SU-DHL-6 (cell line): Measurements from ENCODE around the gene TM2D3.

Experiments used
- H2AFZ ChIP-seq: fragments of 200-600 bp; sonication (generic); 2 replicates; pipeline ENCODE4 v1.6.1; 2014; ENCODE audit warnings: low read depth, mild to moderate bottlenecking, moderate library complexity, mixed read lengths, antibody characterized with exemption, low read length; ENCODE audit not compliant: severe bottlenecking
- H3F3A ChIP-seq: fragments of 200-600 bp; shearing (Covaris generic); 2 replicates; pipeline ENCODE4 v1.6.0; 2016; ENCODE audit warnings: antibody characterized with exemption, mild to moderate bottlenecking; ENCODE audit not compliant: insufficient read depth
- H3K27ac ChIP-seq: fragments of 200-600 bp; sonication (generic); 2 replicates; pipeline ENCODE4 v1.5.1; 2016; ENCODE audit warnings: low read depth, mild to moderate bottlenecking, low read length, moderate library complexity, mixed read lengths
- H3K27me3 ChIP-seq: fragments of 200-600 bp; sonication (generic), shearing (Covaris generic); 2 replicates; pipeline ENCODE4 v1.6.0; 2014; ENCODE audit warnings: mild to moderate bottlenecking, low read length
- H3K36me3 ChIP-seq: fragments of 200-600 bp; sonication (generic); 2 replicates; pipeline ENCODE4 v1.6.1; 2014; ENCODE audit warnings: mild to moderate bottlenecking, low read length, mixed read lengths
- H3K4me2 ChIP-seq: fragments of 300-600, 200-600 bp; shearing (Covaris generic), sonication (generic); 2 replicates; pipeline ENCODE4 v1.6.0; 2014; ENCODE audit warnings: low read length, low read depth, mild to moderate bottlenecking; ENCODE audit not compliant: poor library complexity, severe bottlenecking
- H3K4me3 ChIP-seq: fragments of 200-600 bp; sonication (generic); 2 replicates; pipeline ENCODE4 v1.5.1; 2014; ENCODE audit warnings: antibody characterized with exemption, low read length, mild to moderate bottlenecking, mixed read lengths; ENCODE audit not compliant: insufficient read depth, poor library complexity, severe bottlenecking
- H3K79me2 ChIP-seq: fragments of 200-600 bp; sonication (generic); 2 replicates; pipeline ENCODE4 v1.6.1; 2014; ENCODE audit warnings: mild to moderate bottlenecking, low read length, moderate library complexity; ENCODE audit not compliant: insufficient read depth
- H3K9ac ChIP-seq: fragments of 200-600 bp; sonication (generic); 2 replicates; pipeline ENCODE4 v1.7.0; 2014; ENCODE audit warnings: mild to moderate bottlenecking, low read length
- H3K9me2 ChIP-seq: fragments of 200-600 bp; sonication (generic); replicated peaks from 2 replicates; pipeline ENCODE4 v1.6.1; 2014; ENCODE audit warnings: low read length; ENCODE audit not compliant: insufficient read depth
- H3K9me3 ChIP-seq: fragments of 200-600 bp; sonication (generic); 2 replicates; pipeline ENCODE4 v1.6.1; 2014; ENCODE audit warnings: low read length, mixed read lengths; ENCODE audit not compliant: insufficient read depth
- H4K20me1 ChIP-seq: fragments of 200-600 bp; sonication (generic); 2 replicates; pipeline ENCODE4 v1.6.1; 2014; ENCODE audit warnings: low read depth, mild to moderate bottlenecking, antibody characterized with exemption, low read length, moderate library complexity, mixed read lengths
- CTCF ChIP-seq: fragments of 200-600 bp; sonication (generic); IDR thresholded peaks from one replicate; pipeline ENCODE4 v1.5.1; 2017; ENCODE audit warnings: antibody characterized with exemption, mild to moderate bottlenecking, low read length, moderate library complexity; ENCODE audit not compliant: insufficient read depth, poor library complexity, severe bottlenecking
- EZH2phosphoT487 ChIP-seq: fragments of 200-600 bp; sonication (generic), shearing (Covaris generic); conservative IDR thresholded peaks from 2 replicates; pipeline ENCODE4 v1.6.1; 2018; ENCODE audit warnings: mild to moderate bottlenecking, antibody characterized with exemption, low read length, moderate library complexity, mixed read lengths

The TM2D3 gene

GRCh38 chr15:101654171-101654570, 2.0 kb upstream of the TM2D3 start:
- H3K27ac ChIP-seq: no peak overlapping the region
- no peak overlapping the region for H3K9ac ChIP-seq
- no peak for TF ChIP-seq CTCF
- TF ChIP-seq EZH2phosphoT487: no peak
- H3K36me3 ChIP-seq: peaks cover 4% of the 10 kb centered on the region; the same call in 1 of the 2 replicates
- H3K9me3 ChIP-seq: no peaks in the 10 kb centered on the region
- no peak overlapping the region for H2AFZ ChIP-seq
- no peaks in the 10 kb centered on the region for H3K27me3 ChIP-seq
- H3K9me2 ChIP-seq: no peaks in the 10 kb centered on the region
- peaks cover 16% of the 10 kb centered on the region for H3F3A ChIP-seq
- H3K4me3 ChIP-seq: no peak overlapping the region
- H3K4me2 ChIP-seq: no peak overlapping the region
- no peaks in the 10 kb centered on the region for H4K20me1 ChIP-seq
- H3K79me2 ChIP-seq: peaks cover 28% of the 10 kb centered on the region

GRCh38 chr15:101652786-101653430, 727 bp upstream of the TM2D3 start:
- Histone ChIP-seq H3K27me3 (no peaks in the 10 kb centered on the region), H3K36me3 (peaks cover 8% of the 10 kb centered on the region; the same call in 1 of the 2 replicates), H3K9me3 (no peaks in the 10 kb centered on the region), H3K79me2 (peaks cover 41% of the 10 kb centered on the region), H3F3A (peaks cover 18% of the 10 kb centered on the region), H4K20me1 (no peaks in the 10 kb centered on the region), H3K27ac (peak overlapping the region; percentile 67), H2AFZ (peak overlapping the region; percentile 79), H3K4me2 (peak overlapping the region; percentile 87), H3K9ac (peak overlapping the region; percentile 92), H3K4me3 (peak overlapping the region; percentile 87), H3K9me2 (no peaks in the 10 kb centered on the region)
- TF ChIP-seq EZH2phosphoT487 (no peak), CTCF (no peak)

GRCh38 chr15:101651554-101652097, 555 bp downstream of the TM2D3 start:
- no peak for TF ChIP-seq EZH2phosphoT487
- no peak for TF ChIP-seq CTCF
- Histone ChIP-seq H3K36me3 (peaks cover 16% of the 10 kb centered on the region; the same call in 1 of the 2 replicates), H4K20me1 (no peaks in the 10 kb centered on the region), H3F3A (peaks cover 18% of the 10 kb centered on the region), H3K27me3 (no peaks in the 10 kb centered on the region), H3K9me3 (no peaks in the 10 kb centered on the region), H3K9me2 (no peaks in the 10 kb centered on the region), H2AFZ (peak overlapping the region; percentile 55), H3K79me2 (peaks cover 43% of the 10 kb centered on the region), H3K4me2 (peak overlapping the region; percentile 97), H3K4me3 (peak overlapping the region; percentile 87), H3K27ac (peak overlapping the region; percentile 78), H3K9ac (peak overlapping the region; percentile 92)
